ENCODE measurements around the gene ICAM1.

GRCh38 chr19:10270180-10270615 is 722 bp upstream of the ICAM1 start:
- TF ChIP-seq SMC3 (IDR thresholded peaks at IDR 0.05; ENCODE audit: low read length) = no peak
- TF ChIP-seq RAD21 (CRISPR knock-in tag; IDR thresholded peaks at IDR 0.05) = no peak
- no peak for TF ChIP-seq ZNF562 (CRISPR knock-in tag; IDR thresholded peaks at IDR 0.05; ENCODE audit: borderline replicate concordance)
- TF ChIP-seq, protein P1, sequence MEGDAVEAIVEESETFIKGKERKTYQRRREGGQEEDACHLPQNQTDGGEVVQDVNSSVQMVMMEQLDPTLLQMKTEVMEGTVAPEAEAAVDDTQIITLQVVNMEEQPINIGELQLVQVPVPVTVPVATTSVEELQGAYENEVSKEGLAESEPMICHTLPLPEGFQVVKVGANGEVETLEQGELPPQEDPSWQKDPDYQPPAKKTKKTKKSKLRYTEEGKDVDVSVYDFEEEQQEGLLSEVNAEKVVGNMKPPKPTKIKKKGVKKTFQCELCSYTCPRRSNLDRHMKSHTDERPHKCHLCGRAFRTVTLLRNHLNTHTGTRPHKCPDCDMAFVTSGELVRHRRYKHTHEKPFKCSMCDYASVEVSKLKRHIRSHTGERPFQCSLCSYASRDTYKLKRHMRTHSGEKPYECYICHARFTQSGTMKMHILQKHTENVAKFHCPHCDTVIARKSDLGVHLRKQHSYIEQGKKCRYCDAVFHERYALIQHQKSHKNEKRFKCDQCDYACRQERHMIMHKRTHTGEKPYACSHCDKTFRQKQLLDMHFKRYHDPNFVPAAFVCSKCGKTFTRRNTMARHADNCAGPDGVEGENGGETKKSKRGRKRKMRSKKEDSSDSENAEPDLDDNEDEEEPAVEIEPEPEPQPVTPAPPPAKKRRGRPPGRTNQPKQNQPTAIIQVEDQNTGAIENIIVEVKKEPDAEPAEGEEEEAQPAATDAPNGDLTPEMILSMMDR (CRISPR knock-in tag; IDR thresholded peaks at IDR 0.05) = no peak
- TF ChIP-seq FOXK2 (IDR thresholded peaks at IDR 0.05) = no peak
- TF ChIP-seq RERE (CRISPR knock-in tag; IDR thresholded peaks at IDR 0.05; ENCODE audit: low read depth) = no peak
- TF ChIP-seq PREB (CRISPR knock-in tag; IDR thresholded peaks at IDR 0.05) = no peak
- no peak for TF ChIP-seq TCF7L2 (IDR thresholded peaks at IDR 0.05; ENCODE audit: low read depth, low read length)
- no peak for TF ChIP-seq NFE2L1 (CRISPR knock-in tag; IDR thresholded peaks at IDR 0.05; ENCODE audit: borderline replicate concordance)
- TF ChIP-seq SIN3B (IDR thresholded peaks at IDR 0.05; ENCODE audit: low read length) = no peak
- TF ChIP-seq ZNF891 (CRISPR knock-in tag; IDR thresholded peaks at IDR 0.05) = no peak
- TF ChIP-seq RAD51 (IDR thresholded peaks at IDR 0.05; ENCODE audit: borderline replicate concordance) = no peak

Data from HepG2 (cell line).